ENCODE results near the gene PRSS1.

DNA sequence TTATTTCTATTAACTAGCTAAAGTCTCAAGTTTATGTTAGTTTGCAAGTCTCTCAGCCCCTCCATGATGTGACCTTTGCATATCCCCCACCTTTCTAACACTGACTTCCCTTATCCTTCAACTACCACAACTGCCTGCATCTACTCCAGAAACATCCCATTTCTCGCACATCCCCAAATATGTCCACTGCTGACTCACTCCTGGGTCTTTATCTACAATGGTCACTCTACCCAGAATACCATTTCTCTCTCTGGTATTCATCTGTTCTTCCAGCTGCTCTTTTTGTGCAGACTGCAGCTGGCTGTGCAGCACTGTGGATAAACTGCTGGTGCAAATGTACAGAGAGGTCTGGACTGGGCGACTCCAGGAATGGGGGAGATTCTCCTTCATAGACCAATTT is 32.7 kb upstream of the PRSS1 start:
- TF ChIP-seq, protein P1, sequence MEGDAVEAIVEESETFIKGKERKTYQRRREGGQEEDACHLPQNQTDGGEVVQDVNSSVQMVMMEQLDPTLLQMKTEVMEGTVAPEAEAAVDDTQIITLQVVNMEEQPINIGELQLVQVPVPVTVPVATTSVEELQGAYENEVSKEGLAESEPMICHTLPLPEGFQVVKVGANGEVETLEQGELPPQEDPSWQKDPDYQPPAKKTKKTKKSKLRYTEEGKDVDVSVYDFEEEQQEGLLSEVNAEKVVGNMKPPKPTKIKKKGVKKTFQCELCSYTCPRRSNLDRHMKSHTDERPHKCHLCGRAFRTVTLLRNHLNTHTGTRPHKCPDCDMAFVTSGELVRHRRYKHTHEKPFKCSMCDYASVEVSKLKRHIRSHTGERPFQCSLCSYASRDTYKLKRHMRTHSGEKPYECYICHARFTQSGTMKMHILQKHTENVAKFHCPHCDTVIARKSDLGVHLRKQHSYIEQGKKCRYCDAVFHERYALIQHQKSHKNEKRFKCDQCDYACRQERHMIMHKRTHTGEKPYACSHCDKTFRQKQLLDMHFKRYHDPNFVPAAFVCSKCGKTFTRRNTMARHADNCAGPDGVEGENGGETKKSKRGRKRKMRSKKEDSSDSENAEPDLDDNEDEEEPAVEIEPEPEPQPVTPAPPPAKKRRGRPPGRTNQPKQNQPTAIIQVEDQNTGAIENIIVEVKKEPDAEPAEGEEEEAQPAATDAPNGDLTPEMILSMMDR (conservative IDR thresholded peaks at IDR 0.05 in 1 of 2, IDR thresholded peaks at IDR 0.05 in 1 of 2; ENCODE audit: extremely low read depth in 1 of 2, insufficient read depth in 1 of 2, low read depth in 1 of 2, low read length in 2 of 2), result no peak
- no peak for TF ChIP-seq EZH2 (IDR thresholded peaks at IDR 0.05; ENCODE audit: borderline replicate concordance, low read length)

All from mammary epithelial cell (primary cell).